HG03460 (cell line): ENCODE results near the gene INTS14.

ENCODE experiments used
- ATAC-seq: cut with Tn5 transposase; IDR thresholded peaks from one replicate; pipeline ENCODE4 v1.9.1; 2021; ENCODE audit not compliant: unreplicated experiment

The INTS14 gene

GRCh38 chr15:65535192-65535591 lies 75.7 kb downstream of the INTS14 start:
- no peak for ATAC-seq

GRCh38 chr15:65533057-65533756 lies 77.7 kb downstream of the INTS14 start:
- no peak for ATAC-seq

GRCh38 chr15:65532738-65533051 lies 78.2 kb downstream of the INTS14 start:
- ATAC-seq, result no peak

GRCh38 chr15:65530318-65531111 lies 80.4 kb downstream of the INTS14 start, which contains the start of gene HACD3:
Gene HACD3, plus strand, starts transcription at chr15:65530463. Its CDS starts 169 bp downstream, at chr15:65530632.
- peak; percentile 76 for ATAC-seq

GRCh38 chr15:65529762-65530317 lies 81.1 kb downstream of the INTS14 start:
- ATAC-seq, result peak; percentile 5
